Right lobe of liver (tissue), 4 donors: ENCODE data around the gene TSGA10IP.

ENCODE experiments used
- POLR2A ChIP-seq: fragments of 450-650 bp; IDR thresholded peaks from one replicate; pipeline ENCODE4 v1.6.1; 2017; ENCODE audit warnings: antibody characterized with exemption, mild to moderate bottlenecking
- TF ChIP-seq, protein P1 (sequence below), 4 donors: fragments of 200-600 bp in 3 of 4; fragments of 450-650 bp in 1 of 4; IDR thresholded peaks; one replicate each; pipeline versions ENCODE4 v1.5.1 to v1.8.0; 2016 to 2022; ENCODE audit warnings: antibody characterized with exemption in 4 of 4, mild to moderate bottlenecking in 2 of 4
- donor health status: DM: no; HTN: no; CAD: no.
- donor health status: DM: no; HTN: no; CAD: no.
- donor health status: DM: no; HTN: yes; CAD: no.

- no peak for TF ChIP-seq POLR2A
- TF ChIP-seq, protein P1, sequence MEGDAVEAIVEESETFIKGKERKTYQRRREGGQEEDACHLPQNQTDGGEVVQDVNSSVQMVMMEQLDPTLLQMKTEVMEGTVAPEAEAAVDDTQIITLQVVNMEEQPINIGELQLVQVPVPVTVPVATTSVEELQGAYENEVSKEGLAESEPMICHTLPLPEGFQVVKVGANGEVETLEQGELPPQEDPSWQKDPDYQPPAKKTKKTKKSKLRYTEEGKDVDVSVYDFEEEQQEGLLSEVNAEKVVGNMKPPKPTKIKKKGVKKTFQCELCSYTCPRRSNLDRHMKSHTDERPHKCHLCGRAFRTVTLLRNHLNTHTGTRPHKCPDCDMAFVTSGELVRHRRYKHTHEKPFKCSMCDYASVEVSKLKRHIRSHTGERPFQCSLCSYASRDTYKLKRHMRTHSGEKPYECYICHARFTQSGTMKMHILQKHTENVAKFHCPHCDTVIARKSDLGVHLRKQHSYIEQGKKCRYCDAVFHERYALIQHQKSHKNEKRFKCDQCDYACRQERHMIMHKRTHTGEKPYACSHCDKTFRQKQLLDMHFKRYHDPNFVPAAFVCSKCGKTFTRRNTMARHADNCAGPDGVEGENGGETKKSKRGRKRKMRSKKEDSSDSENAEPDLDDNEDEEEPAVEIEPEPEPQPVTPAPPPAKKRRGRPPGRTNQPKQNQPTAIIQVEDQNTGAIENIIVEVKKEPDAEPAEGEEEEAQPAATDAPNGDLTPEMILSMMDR (IDR thresholded peaks at IDR 0.05): no peak
Observed at GRCh38 chr11:65976216-65977176, 31.2 kb downstream of the TSGA10IP start.
